Esophagus squamous epithelium (tissue), 4 donors: ENCODE measurements around the gene SLC19A2.

Experiments used
- CTCF ChIP-seq, 6 experiments: fragments of 450-650 bp in 4 of 6; fragments of 200-600 bp in 2 of 6; sonication (generic) in 2 of 6; IDR thresholded peaks; one replicate each; pipeline ENCODE4 v1.5.1; 2016 to 2019; ENCODE audit warnings: antibody characterized with exemption in 6 of 6, mild to moderate bottlenecking in 4 of 6, moderate library complexity in 4 of 6
- POLR2A ChIP-seq, 4 donors: fragments of 450-650 bp; IDR thresholded peaks; one replicate each; pipeline ENCODE4 v1.6.1; 2017; ENCODE audit warnings: antibody characterized with exemption in 4 of 4, mild to moderate bottlenecking in 4 of 4, moderate library complexity in 3 of 4

- TF ChIP-seq CTCF (IDR thresholded peaks at IDR 0.05) (peak in 3 of 6 experiments; percentile 17 to 32 (median 26)), POLR2A (IDR thresholded peaks at IDR 0.05) (peak in 3 of 4 donors; percentile 59 to 94 (median 93))
Observed at GRCh38 chr1:169485431-169486280, at the start of gene SLC19A2.
